HAP-1 (cell line): ENCODE measurements around the gene ST6GALNAC6.

Experiments
- DNase-seq, 2 experiments: peaks; one replicate each; pipeline ENCODE4 v3.0.0-alpha.2; 2016 to 2020; ENCODE audit warnings: low spot score in 2 of 2
- H3K27me3 ChIP-seq: fragments of 250-450 bp; sonication (Bioruptor Pico); 2 replicates; pipeline ENCODE4 v1.5.1; 2020; ENCODE audit warnings: low read depth, mild to moderate bottlenecking, moderate library complexity
- H3K36me3 ChIP-seq: fragments of 250-450 bp; sonication (Bioruptor Pico); replicated peaks from 2 replicates; pipeline ENCODE4 v1.5.1; 2020; ENCODE audit warnings: mild to moderate bottlenecking
- H3K4me1 ChIP-seq: fragments of 250-450 bp; sonication (Bioruptor Pico); 2 replicates; pipeline ENCODE4 v1.5.1; 2020; ENCODE audit warnings: mild to moderate bottlenecking
- H3K4me3 ChIP-seq: fragments of 250-450 bp; sonication (Bioruptor Pico); 2 replicates; pipeline ENCODE4 v1.5.1; 2020; ENCODE audit warnings: mild to moderate bottlenecking, moderate library complexity
- H3K9me3 ChIP-seq: fragments of 250-450 bp; sonication (Bioruptor Pico); 2 replicates; pipeline ENCODE4 v1.5.1; 2020; ENCODE audit warnings: mild to moderate bottlenecking, moderate library complexity
- in situ Hi-C: fragments of 300-500 bp; cut with MboI; formaldehyde crosslinking; loops from 3 replicates; pipeline ENCODE4 v1.14.3; 2020; ENCODE audit warnings: low sequenced_read_pairs, inconsistent platforms, mixed read lengths

ST6GALNAC6 gene

GRCh38 chr9:127905004-127905728, 5.8 kb upstream of the ST6GALNAC6 start:
- Histone ChIP-seq H3K9me3 (no peaks in the 10 kb centered on the region), H3K4me3 (no peak overlapping the region), H3K4me1 (peaks cover 17% of the 10 kb centered on the region), H3K36me3 (peaks cover 7% of the 10 kb centered on the region; the same call in 1 of the 2 replicates), H3K27me3 (no peaks in the 10 kb centered on the region)
- in situ Hi-C loops = loop anchor here (25.0 kb wide), 1 partner anchor 968 kb away; no protein-coding TSS in a partner anchor
- no peak for DNase-seq

GRCh38 chr9:127904561-127905003, 5.2 kb upstream of the ST6GALNAC6 start:
- Histone ChIP-seq H3K27me3 (no peaks in the 10 kb centered on the region), H3K9me3 (no peaks in the 10 kb centered on the region), H3K4me3 (no peak overlapping the region), H3K4me1 (peaks cover 22% of the 10 kb centered on the region), H3K36me3 (peaks cover 4% of the 10 kb centered on the region; the same call in 1 of the 2 replicates)
- in situ Hi-C loops = loop anchor here (25.0 kb wide), 1 partner anchor 967 kb away; no protein-coding TSS in a partner anchor
- no peak for DNase-seq

- Histone ChIP-seq H3K4me1 (peaks cover 22% of the 10 kb centered on the region), H3K4me3 (no peak overlapping the region), H3K9me3 (no peaks in the 10 kb centered on the region), H3K27me3 (no peaks in the 10 kb centered on the region), H3K36me3 (0 out of 2 replicates have a peak, but pooled peaks cover 2% of the 10 kb centered on the region)
- in situ Hi-C loops = loop anchor here (25.0 kb wide), 1 partner anchor 967 kb away; no protein-coding TSS in a partner anchor
- peak in 1 of 2 experiments; percentile 74 for DNase-seq
Observed at GRCh38 chr9:127903557-127904475, 4.4 kb upstream of the ST6GALNAC6 start.

GRCh38 chr9:127898433-127899127, 823 bp downstream of the ST6GALNAC6 start:
- Histone ChIP-seq H3K36me3 (peaks cover 35% of the 10 kb centered on the region), H3K4me1 (peaks cover 34% of the 10 kb centered on the region), H3K27me3 (no peaks in the 10 kb centered on the region), H3K4me3 (peak overlapping the region; percentile 76), H3K9me3 (peaks cover under 1% of the 10 kb centered on the region)
- in situ Hi-C loops = no loop called here
- peak in 1 of 2 experiments; percentile 58 for DNase-seq

- Histone ChIP-seq H3K36me3 (peaks cover 43% of the 10 kb centered on the region), H3K27me3 (no peaks in the 10 kb centered on the region), H3K9me3 (peaks cover 3% of the 10 kb centered on the region), H3K4me3 (peak overlapping the region; percentile 76), H3K4me1 (peaks cover 29% of the 10 kb centered on the region)
- DNase-seq = peak; percentile 64 to 89
- in situ Hi-C loops = no loop called here
Observed at GRCh38 chr9:127897193-127897692, 2.2 kb downstream of the ST6GALNAC6 start.

GRCh38 chr9:127896395-127897192, 2.8 kb downstream of the ST6GALNAC6 start:
- peaks cover 43% of the 10 kb centered on the region for H3K36me3 ChIP-seq
- H3K27me3 ChIP-seq = no peaks in the 10 kb centered on the region
- H3K4me1 ChIP-seq = peaks cover 26% of the 10 kb centered on the region
- in situ Hi-C loops = no loop called here
- peaks cover 3% of the 10 kb centered on the region for H3K9me3 ChIP-seq
- DNase-seq = no peak
- no peak overlapping the region for H3K4me3 ChIP-seq

GRCh38 chr9:127895811-127896210, 3.6 kb downstream of the ST6GALNAC6 start:
- H3K4me3 ChIP-seq = no peak overlapping the region
- no peak for DNase-seq
- in situ Hi-C loops = no loop called here
- peaks cover 19% of the 10 kb centered on the region for H3K4me1 ChIP-seq
- H3K36me3 ChIP-seq = peaks cover 48% of the 10 kb centered on the region
- H3K27me3 ChIP-seq = no peaks in the 10 kb centered on the region
- peaks cover 3% of the 10 kb centered on the region for H3K9me3 ChIP-seq

- Histone ChIP-seq H3K9me3 (peaks cover 3% of the 10 kb centered on the region), H3K4me3 (no peak overlapping the region), H3K27me3 (no peaks in the 10 kb centered on the region), H3K4me1 (peaks cover 13% of the 10 kb centered on the region), H3K36me3 (peaks cover 66% of the 10 kb centered on the region)
- in situ Hi-C loops = no loop called here
- no peak for DNase-seq
Observed at GRCh38 chr9:127893392-127893791, 6.0 kb downstream of the ST6GALNAC6 start.

GRCh38 chr9:127892831-127893230, 6.6 kb downstream of the ST6GALNAC6 start:
- H3K4me1 ChIP-seq = peaks cover 7% of the 10 kb centered on the region
- in situ Hi-C loops = no loop called here
- H3K4me3 ChIP-seq = no peak overlapping the region
- H3K9me3 ChIP-seq = peaks cover 3% of the 10 kb centered on the region
- no peak for DNase-seq
- peaks cover 70% of the 10 kb centered on the region for H3K36me3 ChIP-seq
- H3K27me3 ChIP-seq = no peaks in the 10 kb centered on the region

GRCh38 chr9:127890053-127890452, 9.3 kb downstream of the ST6GALNAC6 start:
- in situ Hi-C loops = no loop called here

GRCh38 chr9:127887792-127888191, 11.6 kb downstream of the ST6GALNAC6 start:
- DNase-seq = no peak
- Histone ChIP-seq H3K9me3 (no peaks in the 10 kb centered on the region), H3K4me3 (no peak overlapping the region), H3K4me1 (no peaks in the 10 kb centered on the region), H3K36me3 (peaks cover 45% of the 10 kb centered on the region), H3K27me3 (no peaks in the 10 kb centered on the region)
- in situ Hi-C loops = no loop called here

More at GRCh38 chr9:127890053-127890452, 9.3 kb downstream of the ST6GALNAC6 start:
- Histone ChIP-seq H3K27me3 (no peaks in the 10 kb centered on the region), H3K36me3 (peaks cover 67% of the 10 kb centered on the region), H3K4me3 (no peak overlapping the region), H3K4me1 (no peaks in the 10 kb centered on the region), H3K9me3 (peaks cover 3% of the 10 kb centered on the region)
- no peak for DNase-seq

- peak in 1 of 2 experiments; percentile 38 for DNase-seq
- Histone ChIP-seq H3K4me3 (no peak overlapping the region), H3K4me1 (no peaks in the 10 kb centered on the region), H3K9me3 (no peaks in the 10 kb centered on the region), H3K36me3 (peaks cover 44% of the 10 kb centered on the region), H3K27me3 (no peaks in the 10 kb centered on the region)
- in situ Hi-C loops = no loop called here
Observed at GRCh38 chr9:127886401-127886972, 12.9 kb downstream of the ST6GALNAC6 start.
